ENCODE measurements around the gene ZKSCAN5.
"Not testable (repeated sequence)": the region's sequence is repeated elsewhere in the genome, so short reads cannot be mapped to it uniquely, and the experiment has no call there.

Gene ZKSCAN5

DNA sequence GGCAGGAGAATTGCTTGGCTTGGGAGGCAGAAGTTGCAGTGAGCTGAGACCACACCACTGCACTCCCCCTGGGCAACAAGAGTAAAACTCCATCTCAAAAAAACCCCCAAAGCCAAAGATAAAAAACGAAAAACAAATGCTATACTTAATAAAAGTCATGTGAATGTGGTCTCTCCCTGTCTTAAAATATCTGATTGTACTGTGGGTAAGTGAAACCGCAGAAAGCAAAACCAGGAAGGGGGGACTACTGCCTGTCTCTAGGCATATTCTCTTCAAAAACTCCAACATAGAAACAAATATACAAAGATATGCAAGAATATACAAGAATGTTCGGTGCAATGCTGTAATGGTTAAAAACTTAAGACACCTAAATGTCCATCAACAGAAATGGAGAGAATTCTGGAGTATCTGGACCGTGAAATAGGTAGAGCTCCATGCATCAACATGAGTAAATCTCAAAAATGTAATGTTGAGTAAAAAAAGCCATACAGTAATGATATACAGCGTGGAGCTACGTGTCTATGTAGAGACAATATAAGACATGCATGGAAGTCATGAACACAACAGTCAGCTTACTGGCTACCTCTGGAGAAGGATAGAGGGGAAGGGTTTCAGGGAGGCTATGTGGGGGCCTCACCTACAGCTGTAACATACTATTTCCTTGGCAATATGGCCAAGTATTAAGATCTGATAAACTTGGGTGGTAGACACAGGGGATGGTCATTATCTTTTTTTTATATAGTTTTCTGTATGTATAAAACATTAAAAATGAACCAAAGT, 6.5 kb upstream of the ZKSCAN5 start:
- DNase-seq (ENCODE audit: low read depth in 2 of 2): no peak

DNA sequence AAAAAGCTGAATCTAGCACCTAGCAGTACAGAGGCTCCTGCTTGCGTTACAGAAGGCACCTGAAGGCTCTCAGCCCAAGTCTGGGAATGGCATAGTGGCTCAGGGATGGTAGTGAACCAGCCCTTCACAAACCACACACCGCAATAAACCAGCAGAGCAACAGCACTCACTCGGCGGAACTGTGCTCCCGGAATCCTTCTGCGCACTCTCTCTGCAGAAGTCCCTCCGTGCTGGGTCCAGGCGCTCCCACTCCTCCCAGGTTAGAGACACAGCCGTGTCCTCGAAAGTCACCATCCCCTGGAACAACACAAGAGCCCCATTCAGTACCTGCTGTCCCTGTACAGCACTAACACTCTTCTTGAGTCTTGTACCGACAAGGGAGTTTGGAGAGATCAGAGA, 5.9 kb upstream of the ZKSCAN5 start:
- DNase-seq (ENCODE audit: low read depth in 2 of 2): no peak

DNA sequence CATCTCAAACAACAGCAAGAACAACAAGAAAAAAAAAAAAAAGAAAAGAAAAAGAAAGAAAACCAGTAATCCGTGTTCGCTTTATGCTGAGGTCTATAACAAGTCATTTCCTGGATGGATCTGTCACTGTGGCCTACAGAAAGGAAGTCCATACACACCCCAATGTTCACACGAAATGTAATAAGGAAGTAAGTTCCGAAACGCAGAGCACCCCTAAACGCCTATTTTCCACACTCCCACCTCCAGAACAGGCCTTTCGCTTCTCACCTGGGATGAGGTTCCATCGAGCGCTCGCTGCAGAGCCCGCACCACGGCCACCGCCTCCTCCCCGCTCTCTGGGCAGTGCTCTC, 5.1 kb upstream of the ZKSCAN5 start:
- DNase-seq (ENCODE audit: low read depth in 2 of 2): no peak

DNA sequence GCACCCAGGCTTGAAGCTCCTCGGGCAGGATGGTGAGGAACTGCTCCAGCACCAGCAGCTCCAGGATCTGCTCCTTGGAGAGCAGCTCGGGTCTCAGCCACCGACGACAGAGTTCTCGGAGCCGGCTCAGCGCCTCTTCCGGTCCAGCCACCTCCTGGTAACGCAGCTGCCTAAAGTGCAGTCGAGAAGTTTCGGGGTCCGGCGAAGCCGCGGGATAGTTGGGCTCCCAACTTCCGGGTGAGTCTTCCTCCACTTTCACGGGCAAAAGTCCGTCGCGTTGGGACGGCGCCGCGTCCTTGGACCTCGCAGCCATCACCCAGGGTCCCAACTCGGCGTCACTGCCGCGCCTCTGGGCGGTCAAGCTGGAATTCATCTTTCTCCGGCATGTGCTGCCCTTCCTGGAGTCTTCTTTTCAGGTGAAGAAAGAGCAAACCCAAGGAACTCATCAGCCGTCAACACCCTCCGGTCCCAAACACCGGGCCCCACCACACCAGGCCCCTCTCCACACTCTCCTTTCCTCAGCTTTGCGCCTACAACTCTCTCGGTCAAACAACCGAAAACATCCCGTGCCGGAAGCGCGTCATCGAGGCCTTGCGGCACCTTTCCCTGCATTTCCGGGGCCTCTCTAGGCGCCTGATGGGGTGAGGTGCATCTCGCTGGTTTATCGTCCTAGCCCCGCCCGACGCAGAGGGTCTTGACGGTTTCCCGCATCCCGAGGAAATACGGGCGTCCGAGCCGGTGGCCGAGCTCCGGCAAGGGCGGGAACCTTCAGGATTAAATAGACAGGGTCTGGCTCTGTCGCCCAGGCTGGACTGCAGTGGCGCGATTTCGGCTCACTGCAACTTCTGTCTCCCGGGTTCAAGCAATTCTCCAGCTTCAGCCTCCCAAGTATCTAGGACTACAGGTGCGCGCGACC, 4.5 kb upstream of the ZKSCAN5 start, which contains the start of gene ZNF394:
Gene ZNF394, minus strand, starts transcription at position 561 of the 916 bp plus-strand sequence. Its CDS starts 188 bp downstream, at position 373.
- peak; percentile 78 to 81 for DNase-seq (ENCODE audit: low read depth in 2 of 2)

DNA sequence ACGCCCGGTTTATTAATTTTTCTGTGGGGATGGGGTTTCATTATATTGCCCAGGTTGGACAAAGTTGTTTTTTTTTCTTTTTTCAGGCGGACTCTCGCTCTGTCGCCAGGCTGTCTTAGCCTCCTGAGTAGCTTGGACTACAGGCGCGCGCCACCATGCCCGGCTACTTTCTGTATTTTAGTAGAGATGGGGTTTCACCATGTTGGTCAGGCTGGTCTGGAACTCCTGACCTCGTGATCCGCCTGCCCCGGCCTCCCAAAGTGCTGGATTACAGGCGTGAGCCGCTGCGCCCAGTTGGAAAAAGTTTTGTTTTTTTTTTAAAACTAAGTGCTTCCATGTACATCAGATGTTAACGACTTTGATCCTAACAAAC, 3.8 kb upstream of the ZKSCAN5 start:
- no peak for DNase-seq (ENCODE audit: low read depth in 2 of 2)

DNA sequence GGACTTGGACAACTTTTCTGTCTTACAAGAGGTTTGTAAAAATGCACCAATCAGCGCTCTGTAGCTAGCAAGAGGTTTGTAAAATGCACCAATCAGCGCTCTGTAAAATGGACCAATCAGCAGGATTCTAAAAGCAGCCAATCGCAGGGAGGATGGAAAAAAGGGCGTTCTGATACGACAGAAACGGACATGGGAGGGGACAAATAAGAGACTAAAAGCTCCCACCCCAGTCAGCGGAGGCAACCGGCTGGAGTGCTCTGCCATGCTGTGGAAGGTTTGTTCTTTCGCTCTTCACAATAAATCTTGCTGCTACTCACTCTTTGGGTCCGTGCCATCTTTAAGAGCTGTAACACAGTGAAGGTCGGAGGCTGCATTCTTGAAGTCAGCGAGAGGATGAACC, 3.2 kb upstream of the ZKSCAN5 start:
- DNase-seq (ENCODE audit: low read depth in 2 of 2): not testable (repeated sequence)

DNA sequence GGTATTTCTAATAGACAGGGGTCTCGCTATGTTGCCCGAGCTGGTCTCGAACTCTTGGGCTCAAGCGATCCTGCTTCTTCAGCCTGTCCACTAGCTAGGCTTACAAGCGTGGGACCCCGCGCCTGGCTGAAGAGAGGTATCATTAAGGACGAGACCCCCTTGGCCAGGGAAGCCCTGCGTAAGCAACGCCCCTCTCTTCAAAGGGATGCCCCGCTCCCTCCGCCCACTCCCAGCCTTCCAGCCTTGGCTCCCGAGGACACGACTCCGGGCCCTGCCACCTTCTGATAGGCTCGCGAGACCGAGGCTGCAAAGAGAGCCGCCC, 220 bp upstream of the ZKSCAN5 start:
- no peak for DNase-seq (ENCODE audit: low read depth in 2 of 2)

DNA sequence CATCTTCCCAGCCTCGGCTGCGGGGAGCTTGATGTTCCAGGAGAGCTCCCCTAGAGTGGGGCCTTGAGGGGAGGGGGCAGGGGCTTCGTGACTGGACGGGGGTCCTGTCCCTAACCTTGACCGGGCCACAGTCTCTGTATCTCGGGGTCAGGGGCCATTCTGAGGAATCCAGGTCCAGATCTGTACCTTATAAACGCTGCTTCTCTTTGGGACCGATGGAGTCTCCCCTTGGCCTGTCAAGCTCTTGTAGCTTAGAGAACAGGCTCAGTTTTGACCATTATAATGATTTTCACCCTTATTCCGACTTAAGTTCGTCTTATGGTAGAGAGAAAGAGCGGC, 831 bp downstream of the ZKSCAN5 start:
- DNase-seq (ENCODE audit: low read depth in 2 of 2): no peak

DNA sequence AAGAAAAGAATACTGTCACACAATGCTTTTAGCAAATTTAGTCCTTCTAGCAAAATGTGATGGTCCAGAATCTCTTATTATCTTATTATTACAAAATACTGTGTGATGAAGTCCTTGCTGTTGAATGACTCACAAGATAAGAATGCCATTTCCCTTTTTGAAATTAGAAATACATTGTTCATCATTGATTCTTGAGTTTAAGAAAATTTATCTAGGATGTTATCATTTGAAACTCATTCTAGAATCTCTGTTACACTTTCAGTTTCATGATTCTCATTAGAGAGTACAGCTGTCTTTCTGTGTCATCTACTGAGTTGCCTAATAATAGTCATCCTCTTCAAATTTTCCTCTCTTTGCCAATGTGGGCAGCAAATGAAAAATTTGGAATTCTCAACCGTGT, 9.6 kb downstream of the ZKSCAN5 start:
- DNase-seq (ENCODE audit: low read depth in 2 of 2): no peak

DNA sequence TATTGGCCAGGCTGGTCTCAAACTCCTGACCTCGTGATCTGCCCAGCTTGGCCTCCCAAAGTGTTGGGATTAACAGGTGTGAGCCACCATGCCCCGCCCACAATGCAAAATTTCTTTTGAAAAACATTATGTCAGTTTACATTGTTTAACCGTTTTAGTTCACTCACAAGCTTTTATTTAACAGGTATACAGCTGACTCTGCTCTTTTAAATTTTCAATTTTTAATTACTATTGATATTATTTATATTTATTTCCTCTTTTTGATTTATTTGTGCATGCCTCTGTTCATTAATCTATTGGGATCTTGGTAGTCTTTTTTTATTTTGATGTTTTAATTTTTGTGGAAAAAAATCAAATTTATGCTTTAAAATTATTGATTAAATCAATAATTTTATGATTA, 16.9 kb downstream of the ZKSCAN5 start:
- no peak for DNase-seq (ENCODE audit: low read depth in 2 of 2)

DNA sequence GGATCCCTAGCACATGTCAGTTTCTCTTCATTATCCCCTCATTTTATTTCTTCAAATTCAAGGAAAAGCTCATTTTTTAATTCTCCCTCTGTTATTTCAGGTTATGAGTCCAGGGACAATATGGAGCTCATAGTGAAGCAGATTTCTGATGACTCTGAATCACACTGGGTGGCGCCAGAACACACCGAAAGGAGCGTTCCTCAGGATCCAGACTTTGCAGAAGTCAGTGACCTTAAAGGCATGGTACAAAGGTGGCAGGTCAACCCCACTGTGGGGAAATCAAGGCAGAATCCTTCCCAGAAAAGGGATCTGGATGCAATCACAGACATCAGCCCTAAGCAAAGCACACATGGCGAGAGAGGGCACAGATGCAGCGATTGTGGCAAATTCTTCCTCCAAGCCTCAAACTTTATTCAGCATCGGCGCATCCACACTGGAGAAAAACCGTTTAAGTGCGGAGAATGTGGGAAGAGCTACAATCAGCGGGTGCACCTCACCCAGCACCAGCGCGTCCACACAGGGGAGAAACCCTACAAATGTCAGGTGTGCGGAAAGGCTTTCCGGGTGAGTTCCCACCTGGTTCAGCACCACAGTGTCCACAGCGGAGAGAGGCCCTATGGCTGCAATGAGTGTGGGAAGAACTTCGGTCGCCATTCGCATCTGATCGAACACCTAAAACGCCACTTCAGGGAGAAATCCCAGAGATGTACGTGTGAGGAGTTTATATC, 21.4 kb downstream of the ZKSCAN5 start:
- DNase-seq (ENCODE audit: low read depth in 2 of 2): no peak

DNA sequence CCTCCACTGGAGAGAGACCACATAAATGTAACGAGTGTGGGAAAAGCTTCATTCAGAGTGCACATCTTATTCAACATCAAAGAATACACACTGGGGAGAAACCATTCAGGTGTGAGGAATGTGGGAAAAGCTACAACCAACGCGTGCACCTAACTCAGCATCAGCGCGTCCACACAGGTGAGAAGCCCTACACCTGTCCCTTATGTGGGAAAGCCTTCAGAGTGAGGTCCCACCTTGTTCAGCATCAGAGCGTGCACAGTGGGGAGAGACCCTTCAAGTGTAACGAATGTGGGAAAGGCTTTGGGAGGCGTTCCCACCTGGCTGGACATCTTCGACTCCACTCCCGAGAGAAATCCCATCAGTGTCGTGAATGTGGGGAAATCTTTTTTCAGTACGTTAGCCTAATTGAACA, 26.9 kb downstream of the ZKSCAN5 start:
- no peak for DNase-seq (ENCODE audit: low read depth in 2 of 2)

DNA sequence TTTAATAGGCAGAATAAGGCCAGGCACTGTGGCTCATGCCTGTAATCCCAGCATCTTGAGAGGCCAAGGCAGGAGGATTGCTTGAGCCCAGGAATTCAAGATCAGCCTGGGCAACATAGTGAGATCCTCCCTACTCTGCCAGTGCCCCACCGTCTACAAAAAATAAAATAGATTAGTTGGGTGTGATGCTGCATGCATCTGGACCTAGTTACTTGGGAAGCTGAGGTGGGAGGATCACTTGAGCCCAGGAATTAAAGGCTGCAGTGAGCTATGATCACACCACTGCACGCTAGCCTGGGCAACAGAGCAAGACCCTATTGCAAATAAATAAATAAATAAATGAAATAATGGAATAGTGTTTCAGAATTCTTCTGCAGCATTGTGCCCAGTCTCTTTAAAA, 31.2 kb downstream of the ZKSCAN5 start:
- DNase-seq (ENCODE audit: low read depth in 2 of 2): no peak

DNA sequence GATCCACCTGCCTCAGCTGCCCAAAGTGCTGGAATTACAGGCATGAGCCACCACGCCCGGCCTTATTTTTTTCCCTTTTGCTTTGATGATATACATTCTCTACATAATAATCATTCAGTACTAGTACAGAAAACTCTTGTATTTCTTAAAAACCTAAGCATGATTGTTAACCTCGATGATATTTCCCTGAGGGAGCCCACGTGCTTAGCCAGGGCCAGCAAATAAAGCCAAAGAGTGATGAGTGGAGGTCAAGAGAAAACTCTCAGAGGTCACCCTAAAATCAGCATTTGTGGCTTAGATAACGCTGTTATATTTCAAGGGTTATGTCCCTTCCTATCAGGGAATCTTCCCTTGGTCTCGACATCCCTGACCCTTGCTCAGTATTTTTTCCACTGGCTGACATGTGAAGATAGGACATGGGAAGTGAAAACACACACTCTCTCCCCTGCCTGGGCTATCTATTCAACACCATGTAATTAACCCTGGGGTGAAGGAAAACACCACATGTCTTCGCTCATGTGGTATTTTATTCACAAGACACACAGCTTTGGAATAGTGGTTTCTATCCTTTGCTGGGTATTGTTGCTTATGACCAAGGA, 34.9 kb downstream of the ZKSCAN5 start:
- no peak for DNase-seq (ENCODE audit: low read depth in 2 of 2)

DNA sequence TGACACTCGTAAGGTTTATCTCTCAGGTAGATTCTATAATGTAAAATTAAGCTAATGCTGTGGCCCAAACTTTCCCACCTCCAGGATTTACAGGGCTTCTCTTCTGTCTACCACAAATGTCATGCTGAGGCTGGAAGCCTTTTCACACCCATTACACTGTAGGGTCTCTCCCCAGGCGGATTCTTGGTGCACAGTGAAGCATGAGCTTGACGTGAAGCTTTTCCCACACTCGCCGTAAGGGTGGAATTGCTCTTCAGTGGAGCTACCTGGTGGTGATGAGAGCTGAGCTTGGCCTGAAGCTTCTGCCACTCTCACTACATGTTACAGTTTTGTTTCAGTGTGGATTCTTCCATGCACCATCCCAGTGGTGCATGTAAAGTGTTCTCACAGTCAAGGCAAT, 36.1 kb downstream of the ZKSCAN5 start:
- no peak for DNase-seq (ENCODE audit: low read depth in 2 of 2)

DNA sequence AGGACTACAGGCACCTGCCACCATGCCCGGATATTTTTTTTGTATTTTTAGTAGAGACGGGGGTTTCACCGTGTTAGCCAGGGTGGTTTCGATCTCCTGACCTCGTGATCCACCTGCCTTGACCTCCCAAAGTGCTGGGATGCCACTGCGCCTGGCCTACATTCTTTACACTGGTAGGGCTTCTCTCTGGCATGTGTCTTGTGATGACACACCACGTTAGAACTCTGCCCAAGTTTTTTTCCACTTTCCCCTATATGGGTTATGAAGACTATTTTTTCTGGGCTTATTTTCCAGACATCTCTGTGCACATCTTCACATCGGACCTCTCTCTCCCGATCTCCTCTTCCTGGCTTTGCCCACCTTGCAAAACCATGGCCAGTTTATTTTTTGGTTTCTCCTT, 36.8 kb downstream of the ZKSCAN5 start:
- no peak for DNase-seq (ENCODE audit: low read depth in 2 of 2)

DNA sequence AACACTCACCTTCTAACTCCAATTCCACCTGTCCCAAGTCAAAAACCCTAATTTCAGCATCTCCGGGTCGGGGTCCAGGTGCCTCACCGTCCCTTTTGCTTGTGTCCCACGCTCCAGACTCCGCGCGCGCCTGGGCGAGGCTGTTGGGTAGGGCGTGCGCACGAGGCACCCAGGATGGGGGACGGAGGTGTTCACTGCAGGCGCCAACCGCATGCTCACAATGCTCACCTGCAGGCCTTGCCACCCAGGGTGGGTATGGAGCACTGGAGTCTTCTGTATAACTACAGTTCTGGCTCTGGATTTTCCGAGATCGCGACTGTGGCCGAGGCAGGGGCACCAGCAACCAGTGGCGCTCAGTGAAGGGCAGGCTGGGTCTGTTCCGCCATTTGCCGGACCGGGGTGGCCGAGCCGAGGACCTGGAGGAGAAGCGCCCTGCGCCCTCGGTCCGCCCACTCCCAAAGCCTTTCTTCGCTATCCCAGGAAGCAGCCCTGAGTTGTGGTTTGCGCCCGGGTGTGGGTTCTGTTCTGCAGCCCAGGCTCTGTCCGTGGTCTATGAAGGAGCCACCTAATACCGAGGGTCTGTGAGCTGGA, 38.7 kb downstream of the ZKSCAN5 start:
- DNase-seq (ENCODE audit: low read depth in 2 of 2): no peak

DNA sequence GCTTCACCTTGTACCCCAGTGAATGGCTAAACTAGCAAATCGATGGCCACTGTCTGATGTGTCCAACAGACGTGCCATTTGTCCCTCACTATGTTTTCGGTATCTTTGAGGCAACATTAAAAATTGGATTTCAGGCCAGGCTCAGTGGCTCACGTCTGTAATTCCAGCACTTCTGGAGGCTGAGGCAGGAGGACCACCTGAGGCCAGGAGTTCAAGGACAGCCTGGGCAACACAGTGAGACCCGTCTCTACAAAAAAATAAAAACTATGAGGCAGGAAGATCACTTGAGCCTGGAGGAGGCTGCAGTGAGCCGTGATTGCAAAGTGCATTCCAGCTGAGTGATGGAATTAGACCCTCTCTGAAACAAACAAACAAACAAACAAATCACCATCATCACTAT, 39.5 kb downstream of the ZKSCAN5 start:
- no peak for DNase-seq (ENCODE audit: low read depth in 2 of 2)

DNA sequence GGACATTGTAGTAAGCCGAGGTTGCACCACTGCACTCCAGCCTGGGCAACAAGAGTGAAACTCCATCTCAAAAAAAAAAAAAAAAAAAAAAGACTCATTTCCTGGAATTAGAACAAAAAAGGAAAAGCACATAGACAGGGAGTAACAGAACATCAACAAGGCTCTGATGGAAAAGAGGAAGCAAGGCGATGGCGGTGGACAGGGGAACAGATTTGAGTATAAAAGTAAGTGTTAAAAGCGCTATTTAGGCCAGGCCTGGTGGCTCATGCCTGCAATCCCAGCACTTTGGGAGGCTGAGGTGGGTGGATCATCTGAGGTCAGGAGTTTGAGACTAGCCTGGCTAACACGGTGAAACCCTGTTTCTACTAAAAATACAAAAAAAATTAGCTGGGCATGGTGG, 40.8 kb downstream of the ZKSCAN5 start:
- not testable (repeated sequence) for DNase-seq (ENCODE audit: low read depth in 2 of 2)

DNA sequence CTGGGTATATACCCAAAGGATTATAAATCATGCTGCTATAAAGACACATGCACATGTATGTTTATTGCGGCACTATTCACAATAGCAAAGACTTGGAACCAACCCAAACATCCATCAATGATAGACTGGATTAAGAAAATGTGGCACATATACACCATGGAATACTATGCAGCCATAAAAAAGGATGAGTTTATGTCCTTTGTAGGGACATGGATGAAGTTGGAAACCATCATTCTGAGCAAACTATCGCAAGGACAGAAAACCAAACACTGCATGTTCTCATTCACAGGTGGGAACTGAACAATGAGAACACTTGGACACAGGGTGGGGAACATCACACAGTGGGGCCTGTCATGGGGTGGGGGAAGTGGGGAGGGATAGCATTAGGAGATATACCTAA, 45.1 kb downstream of the ZKSCAN5 start:
- not testable (repeated sequence) for DNase-seq (ENCODE audit: low read depth in 2 of 2)

DNA sequence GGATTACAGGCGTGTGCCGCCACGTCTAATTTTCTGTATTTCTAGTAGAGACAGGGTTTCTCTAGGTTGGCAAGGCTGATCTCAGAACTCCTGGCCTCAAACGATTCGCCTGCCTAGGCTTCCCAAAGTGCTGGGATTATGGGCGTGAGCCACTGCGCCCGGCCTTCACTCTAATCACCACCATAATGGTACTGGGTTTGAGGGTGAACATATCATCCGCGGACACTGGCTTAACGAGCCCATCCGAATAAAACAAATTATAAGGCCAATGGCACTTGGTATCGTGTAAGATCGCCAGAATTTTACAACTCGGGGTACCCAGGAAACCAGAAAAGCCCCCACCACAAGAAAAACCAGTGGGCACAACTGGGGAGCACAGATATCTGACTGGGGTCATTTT, 46.9 kb downstream of the ZKSCAN5 start:
- DNase-seq (ENCODE audit: low read depth in 2 of 2): no peak
